ENCODE data around the gene XPO1.
A peak's percentile ranks its signal among the peaks of the same experiment; 100 is the strongest.
"Not testable (repeated sequence)": the region's sequence is repeated elsewhere in the genome, so short reads cannot be mapped to it uniquely, and the experiment has no call there.

Gene XPO1

DNA sequence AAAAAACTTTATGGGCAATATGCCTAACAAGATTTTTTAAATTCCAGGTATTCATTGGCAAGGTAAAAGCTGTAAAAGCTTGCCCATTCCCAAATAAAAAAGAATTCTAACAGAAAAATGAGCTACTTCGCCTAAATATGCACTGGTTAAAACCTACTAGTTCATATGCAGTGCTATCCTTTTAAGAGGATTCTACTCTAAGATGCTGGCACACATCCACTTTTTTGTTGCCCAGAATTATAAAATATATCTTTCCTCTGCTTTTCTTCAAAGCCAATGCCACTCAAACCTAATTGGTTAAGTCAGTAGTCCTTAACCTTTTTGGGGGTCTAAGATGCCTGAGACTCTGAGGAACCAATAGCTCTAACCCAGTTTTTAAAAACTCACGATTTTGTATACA is 3.2 kb downstream of the XPO1 start:
- DNase-seq (ENCODE audit: low spot score): peak; percentile 22

DNA sequence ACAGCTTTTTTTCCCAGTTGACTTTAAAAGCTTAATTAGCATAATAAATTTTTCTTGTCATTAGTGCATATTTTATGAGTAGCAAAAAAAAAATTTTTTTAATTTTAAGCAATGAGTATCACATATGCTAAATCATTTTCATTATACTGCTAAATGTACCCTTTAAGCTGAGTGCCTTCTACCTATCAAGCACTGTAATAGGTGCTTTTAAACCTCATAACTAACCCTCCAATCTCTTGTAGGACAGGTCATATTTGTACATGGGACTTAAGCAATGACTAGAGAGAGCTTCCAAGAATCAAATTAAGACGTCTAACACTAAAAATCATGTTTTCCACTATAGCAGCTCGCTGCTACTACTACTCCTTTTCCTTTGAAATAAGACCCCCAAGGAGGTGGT is 7.4 kb downstream of the XPO1 start:
- DNase-seq (ENCODE audit: low spot score): no peak

DNA sequence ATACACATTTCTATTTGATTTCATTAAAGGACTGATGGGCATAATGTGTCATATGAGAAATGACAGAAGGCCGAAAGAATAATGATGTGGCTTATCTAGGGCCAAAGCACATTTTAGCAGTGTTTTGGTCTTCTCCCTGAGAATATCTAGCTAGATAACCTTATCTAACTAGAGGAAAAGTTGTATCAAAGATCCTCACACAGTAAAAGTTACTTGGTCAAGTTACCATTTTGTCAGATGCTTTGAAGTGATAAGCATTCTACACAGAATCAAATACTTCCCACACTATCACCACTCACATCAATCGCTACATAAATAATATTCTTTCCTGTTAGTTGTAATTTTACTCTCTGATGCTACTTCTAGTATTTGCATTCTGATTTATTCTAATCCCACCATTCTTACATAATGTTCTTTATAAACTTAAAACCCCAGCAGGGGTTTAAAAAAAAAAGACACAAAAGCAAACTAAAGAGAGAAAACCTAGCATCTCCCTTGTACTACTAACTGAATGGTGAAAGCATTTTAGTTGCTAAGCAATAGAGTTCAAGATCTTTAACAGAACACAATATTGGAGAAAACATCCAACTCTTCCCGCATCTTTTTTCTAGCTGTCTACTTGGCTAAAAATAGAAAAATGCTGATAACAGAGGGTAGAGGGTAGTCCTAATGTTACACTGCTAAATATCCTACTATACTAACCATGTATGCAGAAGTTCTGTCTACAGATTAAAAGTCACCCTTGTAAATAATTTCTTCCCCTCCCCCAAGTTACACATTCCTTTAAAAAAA is 8.0 kb downstream of the XPO1 start:
- DNase-seq (ENCODE audit: low spot score): no peak

DNA sequence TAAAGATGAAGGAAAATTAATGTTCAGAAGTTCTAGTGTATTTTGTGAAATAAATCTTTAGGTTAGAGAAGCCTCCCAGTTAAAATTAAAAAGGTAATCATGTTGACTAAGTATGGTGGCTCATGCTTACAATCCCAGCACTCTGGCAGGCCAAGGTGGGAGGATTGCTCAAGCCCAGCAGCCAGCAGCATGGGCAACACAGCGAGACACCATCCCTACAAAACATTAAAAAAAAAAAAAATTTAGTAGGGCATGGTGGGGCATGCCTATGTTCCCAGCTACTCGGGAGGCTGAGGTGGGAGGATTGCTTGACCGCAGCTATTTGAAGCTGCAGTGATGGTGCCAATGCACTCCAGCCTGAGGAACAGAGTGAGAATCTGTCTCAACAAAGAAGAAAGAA is 17.9 kb downstream of the XPO1 start:
- no peak for DNase-seq (ENCODE audit: low spot score)

DNA sequence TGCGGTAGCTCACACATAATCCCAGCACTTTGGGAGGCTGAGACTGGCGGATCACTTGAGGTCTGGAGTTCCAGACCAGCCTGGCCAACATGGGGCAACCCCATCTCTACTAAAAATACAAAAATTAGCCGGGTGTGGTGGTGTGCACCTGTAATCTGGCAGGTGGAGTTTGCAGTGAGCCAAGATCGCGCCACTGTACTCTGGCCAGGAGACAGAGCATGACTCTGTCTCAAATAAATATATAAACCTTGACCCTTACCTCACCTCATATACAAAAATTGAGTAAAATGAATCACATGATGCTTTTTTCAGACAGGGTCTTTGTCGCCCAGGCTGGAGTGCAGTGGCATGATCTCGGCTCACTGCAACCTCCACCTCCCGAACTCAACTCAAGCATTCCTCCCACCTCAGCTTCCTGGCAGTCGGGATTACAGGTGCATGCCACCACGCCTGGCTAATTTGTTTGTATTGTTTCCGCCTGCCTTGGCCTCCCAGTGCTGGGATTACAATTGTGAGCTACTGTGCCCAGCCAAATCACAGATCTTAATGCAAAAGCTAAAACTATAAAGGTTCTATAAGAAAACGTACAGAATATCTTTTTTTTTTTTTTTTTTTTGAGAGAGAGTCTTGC is 25.3 kb downstream of the XPO1 start:
- no peak for DNase-seq (ENCODE audit: low spot score)

DNA sequence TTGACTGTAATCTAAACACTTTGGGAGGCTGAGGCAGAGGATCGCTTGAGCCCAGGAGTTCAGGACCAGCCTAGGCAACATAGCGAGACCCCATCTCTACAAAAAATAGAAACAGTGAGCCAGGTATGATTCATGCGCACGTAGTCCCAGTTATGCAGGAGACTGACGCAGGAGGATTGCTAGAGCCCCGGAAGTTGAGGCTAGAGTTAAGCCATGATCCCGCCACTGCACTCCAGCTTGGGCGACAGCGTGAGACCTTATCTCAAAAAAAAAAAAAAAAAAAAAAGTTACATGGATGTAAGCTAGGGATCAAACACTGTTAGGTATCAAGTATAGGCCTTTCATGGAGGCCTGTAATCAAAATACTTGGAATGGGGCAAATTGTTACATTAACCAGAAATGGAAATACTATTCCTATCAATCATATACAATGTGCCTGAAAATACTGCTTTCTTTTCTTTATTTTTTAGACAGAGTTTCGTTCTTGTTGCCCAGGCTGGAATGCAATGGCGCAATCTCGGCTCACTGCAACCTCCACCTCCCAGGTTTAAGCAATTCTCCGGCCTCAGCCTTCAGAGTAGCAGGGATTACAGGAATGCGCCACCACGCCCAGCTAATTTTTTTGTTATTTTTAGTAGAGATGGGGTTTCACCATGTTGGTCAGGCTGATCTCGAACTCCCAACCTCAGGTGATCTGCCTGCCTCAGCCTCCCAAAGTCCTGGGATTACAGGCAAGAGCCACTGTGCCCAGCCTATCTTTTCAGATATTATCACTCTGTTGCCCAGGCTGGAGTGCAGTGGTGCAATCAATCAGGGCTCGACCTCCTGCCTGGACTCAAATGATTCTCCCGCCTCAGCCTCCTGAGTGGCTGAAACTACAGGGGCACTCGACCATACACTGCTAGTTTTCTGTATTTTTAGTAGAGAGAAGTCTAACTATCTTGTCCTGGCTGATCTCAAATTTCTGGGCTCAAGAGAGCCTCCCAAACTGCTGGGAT is 27.2 kb downstream of the XPO1 start:
- DNase-seq (ENCODE audit: low spot score): no peak

DNA sequence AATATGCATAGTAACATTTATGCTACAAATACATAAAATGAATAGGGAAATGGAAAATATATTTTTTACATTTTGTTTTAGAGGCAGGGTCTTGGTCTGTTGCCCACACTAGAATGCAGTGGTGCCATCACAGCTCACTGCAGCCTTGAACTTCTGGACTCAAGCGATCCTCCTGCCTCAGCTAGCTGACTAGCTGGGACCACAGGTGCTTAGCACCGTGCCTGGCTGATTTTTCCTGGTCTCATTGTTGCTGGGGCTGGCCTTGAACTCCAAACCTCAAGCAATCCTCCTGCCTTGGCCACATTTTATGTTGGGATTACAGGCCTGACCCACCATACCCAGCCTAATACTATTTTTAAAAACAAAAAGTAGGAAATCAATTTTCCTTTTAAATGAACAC is 33.2 kb downstream of the XPO1 start:
- DNase-seq (ENCODE audit: low spot score): no peak

DNA sequence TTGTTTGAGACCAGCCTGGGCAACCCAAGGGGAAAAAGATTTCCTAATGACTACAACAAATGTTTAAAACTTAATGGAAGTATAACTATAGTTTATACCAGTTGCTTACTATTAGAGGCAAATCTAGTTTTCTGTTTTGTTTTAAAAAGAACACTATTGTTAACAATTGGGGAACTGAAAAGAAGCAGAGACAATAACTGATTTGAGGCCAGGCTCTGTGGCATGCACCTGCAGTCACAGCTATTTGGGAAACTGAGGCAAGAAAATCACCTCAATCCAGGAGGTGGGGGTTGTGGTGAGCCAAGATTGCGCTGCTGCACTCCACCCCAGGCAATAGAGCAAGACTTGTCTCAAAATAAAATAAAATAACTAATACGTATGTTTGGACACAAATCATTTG is 39.1 kb downstream of the XPO1 start:
- DNase-seq (ENCODE audit: low spot score): no peak

DNA sequence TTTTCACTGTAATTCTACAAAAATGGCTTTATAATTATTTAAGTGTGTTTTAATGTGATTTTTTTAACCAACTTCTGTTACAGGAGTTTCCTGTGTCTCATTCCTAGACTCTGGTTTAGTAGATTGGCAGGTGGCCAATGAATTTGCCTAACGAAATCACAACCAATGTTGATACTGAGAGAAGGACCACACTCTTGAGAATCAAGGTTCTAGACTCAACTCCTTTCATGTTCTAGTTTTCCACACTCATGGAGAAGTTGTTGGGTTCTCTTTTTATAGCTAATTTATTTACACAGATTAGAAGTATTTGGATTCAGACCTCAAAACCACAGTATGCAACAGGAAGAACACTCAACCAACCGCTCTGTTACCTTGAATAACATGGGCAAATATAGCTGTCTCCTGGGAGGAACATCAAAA is 44.6 kb downstream of the XPO1 start:
- DNase-seq (ENCODE audit: low spot score): no peak

DNA sequence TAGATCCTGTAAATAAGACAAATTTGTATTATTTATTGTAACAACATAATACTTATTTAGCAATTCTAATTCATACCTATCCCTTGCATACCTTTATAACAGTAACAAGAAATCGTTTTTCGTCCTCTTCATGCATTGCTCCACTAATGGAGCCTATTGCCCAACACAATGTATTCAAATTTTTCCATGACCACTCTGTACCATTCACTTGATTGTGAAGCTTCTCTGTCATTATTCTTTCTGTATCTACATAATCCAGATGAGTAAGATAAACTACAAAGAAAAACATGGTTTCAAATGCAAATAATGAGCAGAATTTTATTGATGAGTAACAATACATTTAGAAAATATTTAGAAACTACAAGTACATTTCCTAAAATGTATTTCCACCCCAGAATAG is 45.7 kb downstream of the XPO1 start:
- DNase-seq (ENCODE audit: low spot score): no peak

DNA sequence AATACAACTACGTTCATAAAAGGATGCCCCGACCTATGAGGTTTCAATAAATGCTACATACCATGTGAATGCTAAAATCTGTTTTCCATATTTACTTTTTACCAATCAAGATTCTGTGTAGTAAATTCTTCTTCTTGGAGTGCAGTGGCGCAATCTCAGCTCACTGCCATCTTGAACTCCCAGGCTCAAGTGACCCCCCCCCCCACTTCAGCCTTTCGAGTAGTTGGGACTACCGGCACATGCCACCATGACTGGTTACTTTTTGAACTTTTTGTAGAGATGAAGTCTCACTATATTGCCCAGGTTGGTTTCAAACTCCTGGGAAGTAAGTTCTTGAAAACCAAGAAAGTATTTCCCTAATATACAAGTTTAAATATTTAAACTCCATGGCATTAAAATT is 52.9 kb downstream of the XPO1 start:
- no peak for DNase-seq (ENCODE audit: low spot score)

DNA sequence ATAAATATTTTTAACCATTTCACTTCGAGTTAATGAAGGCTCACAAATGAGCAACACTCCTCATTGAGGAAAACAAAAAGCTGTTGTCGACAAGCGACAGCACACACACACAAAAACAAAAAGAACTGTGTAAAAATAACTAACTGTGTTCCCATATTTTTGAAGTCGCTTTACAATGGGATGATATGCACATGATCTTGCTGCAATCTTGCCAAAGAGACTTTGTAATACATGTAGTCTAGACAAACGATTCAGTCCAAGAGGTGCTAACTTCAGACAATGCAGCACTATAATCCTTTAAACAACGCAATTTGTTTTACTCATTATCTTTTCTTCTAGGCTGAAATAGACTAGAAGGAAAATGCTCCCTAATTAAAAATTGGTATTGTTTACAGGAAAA is 60.1 kb downstream of the XPO1 start:
- no peak for DNase-seq (ENCODE audit: low spot score)

DNA sequence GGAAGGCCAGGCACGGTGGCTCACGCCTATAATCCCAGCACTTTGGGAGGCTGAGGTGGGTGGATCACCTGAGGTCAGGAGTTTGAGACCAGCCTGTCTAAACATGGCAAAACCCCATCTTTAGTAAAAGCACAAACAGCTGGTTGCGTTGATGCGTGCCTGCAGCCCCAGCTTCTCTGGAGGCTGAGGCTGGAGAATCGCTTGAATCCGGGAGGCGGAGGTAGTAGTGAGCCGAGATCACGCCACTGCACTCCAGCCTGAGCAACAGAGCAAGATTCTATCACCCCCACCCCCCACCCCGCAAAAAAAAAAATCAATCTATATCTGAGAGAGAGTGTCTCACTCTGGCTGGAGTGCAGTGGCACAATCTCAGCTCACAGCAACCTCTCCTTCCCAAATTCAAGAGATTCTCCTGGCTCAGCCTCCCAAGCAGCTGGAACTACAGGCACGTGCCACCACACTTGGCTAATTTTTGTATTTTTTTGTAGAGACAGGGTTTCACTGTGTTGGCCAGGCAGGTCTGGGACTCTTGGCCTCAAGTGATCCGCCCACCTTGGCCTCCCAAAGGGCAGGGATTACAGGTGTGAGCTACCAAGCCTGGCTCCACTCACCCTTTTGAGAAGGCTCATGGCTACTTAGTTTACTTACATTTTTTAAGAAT is 61.1 kb downstream of the XPO1 start:
- DNase-seq (ENCODE audit: low spot score): not testable (repeated sequence)

DNA sequence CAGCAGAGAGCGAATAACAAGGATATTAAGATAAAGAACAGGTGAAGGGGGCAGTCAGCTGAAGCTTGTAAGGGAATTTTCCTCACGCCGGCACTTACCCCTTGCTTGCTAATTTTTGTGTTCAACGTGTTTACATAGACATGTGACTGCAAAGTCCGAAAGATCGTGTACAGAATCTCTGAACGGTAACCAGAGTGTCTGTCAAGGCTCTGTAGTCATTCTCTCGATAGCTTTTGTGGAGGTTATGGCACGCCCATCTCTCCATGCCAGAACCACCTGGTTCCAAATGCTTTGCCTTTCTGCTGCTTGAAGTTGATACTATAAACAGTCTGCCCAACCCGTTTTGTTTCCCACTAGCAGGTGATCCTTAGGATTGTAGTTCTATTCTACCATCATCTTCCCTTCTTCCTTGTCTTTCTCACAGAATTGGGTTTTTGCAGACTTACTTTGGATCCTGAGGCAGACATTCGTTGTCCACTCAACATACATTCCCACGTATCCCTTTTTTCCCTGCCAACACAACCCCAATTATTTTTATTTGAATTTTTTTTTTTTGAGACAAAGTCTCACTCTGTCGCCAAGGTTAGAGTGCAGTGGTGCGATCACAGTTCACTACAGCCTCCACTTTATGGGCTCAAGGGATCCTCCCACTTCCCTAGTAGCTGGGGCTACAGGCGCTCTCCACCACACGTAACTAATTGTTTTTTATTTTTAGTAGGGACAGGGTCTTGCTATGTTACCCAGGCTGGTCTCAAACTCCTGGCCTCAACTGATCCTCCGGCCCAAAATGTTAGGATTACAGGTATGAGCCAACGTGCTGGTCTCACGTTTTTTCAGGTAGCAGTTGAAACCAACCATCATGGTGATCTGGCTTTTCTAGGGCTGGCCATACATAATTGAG is 66.0 kb downstream of the XPO1 start:
- peak; percentile 62 for DNase-seq (ENCODE audit: low spot score)

DNA sequence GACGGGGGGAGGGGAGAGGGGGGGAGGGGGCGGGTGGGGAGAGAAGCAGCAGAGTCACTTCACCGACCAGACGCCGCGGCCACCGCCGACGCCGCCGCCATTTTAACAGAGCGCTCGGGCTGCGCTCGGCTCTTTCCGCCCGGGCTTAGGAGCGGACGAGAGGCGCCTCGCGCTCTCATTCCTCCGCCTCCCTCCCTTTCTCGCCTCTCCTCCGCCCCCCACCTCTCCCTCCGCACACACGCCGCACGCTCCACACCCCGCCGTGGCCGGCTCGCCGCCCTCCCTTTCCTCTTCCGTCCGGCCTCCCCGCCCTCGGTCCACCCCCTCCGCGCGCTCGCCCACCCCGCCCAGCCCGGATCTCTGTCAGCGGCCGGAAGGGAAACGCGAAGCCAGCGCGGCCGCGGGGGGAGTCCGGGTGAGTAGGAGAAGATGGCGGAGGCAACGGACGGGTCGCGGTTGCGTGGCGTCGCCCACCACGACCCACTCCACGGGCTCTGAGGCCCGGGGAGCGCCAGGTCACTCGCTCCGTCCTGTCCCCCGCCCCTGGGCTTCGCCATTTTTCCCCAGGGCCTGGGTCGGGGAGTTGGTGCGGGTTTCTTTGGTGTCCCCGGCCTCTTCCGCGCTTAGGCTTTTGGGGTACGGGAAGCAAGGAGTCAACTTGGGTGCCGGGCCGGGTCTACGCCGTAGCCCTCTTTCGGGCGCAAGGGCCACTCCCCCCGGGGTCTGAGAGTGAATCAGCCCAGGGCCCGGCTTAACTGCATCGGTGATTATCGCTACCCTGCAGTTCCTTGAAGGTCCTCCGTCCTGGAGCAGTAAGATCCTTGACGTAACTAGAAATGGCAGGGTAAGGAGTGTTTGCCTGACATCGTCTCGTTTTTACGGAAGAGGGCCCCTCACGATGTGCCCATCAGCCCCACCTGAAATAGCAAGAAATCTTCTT is 66.9 kb downstream of the XPO1 start, which contains the start of gene USP34:
Gene USP34, minus strand, starts transcription at position 123 of the 940 bp plus-strand sequence. CDS start 395 bp downstream, outside the sequence.
- DNase-seq (ENCODE audit: low spot score): peak; percentile 88

DNA sequence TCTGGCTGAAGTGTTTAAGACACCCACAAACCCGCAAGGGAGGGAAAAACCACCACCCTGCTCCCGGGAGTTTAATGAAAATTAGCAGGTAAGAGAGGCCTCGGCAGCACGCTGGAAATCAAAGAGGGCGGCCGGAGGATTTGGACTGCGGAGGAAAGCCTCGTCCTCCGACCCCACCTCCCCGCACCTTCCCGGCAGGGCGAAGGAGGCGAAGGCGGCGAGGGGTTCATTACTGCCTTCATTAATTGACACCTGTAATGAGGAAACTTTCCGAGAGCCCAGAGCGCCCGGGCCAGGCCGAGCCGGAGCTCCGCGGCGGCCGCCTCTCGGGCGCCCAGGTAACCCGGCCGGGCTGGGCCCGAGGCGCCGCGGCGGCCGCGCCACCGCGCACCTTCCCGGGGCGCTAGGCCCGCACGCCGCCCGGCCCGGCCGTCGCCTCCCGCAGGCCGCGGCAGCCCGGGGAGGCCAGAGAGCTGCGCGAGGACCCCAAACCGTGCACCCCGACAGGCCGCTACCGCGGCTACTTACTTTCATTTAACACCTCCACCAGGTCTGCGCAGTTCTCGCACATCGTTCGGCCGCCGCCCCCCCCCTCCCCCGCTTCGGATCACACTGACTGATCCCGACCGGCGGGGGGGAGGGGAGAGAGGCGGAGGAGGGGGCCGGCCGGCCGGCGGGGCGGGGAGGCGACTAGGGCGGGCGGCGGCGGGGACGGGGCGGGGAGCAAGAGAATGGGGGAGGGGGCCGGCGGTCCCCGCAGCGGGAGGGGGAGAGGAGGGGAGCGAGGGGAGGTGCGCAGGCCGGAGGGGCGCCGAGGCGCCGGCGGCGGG is 67.8 kb downstream of the XPO1 start:
- peak; percentile 71 for DNase-seq (ENCODE audit: low spot score)

DNA sequence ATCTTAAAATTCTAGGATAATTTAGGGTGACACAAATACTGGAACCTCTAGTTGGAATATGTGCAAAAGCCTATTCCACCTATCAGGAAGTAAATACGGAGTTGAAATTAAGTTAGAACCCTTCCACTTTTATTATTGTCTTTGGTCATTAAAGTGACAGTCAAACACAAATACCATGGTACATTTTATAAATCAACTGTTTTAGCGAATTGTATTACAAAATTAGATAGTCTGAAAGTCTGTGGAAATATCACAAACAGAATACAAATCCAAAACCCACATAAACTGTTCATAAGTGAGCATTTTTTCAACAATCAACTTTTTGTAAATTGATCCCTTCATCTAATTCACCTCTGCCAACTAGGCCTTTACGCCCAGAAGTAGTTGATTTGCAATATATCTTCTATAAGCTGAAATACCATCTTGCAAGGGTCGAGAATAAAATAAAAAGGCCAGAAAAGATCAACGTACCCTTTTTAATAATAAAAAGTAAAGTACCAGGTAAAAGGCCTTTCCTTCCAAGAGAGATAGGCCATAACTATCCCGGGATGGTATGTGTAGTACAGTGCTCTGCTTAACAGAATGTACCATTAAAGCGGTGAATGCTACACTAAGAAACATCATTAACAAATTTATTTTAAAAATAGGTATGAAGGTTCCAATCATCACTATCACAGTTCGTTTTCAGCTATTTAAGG is 68.6 kb downstream of the XPO1 start:
- peak; percentile 20 for DNase-seq (ENCODE audit: low spot score)

DNA sequence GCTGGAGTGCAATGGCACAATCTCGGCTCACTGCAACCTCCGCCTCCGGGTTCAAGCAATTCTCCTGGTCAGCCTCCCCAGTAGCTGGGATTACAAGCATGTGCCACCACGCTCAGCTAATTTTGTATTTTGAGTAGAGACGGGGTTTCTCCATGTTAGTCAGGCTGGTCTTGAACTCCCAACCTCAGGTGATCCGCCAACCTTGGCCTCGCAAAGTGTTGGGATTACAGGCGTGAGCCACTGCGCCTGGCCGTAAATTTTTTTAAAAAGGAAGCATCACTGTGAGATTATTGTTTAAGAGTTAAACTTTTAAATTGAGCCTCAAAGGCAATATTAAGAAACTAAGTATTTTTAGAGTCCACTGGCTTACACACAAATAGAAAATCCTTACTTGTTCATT is 69.9 kb downstream of the XPO1 start:
- DNase-seq (ENCODE audit: low spot score): not testable (repeated sequence)
